Ecto neural progenitor cell (in vitro differentiated cells): Measurements from ENCODE around the gene NTN1.
"Not testable (repeated sequence)": the region's sequence is repeated elsewhere in the genome, so short reads cannot be mapped to it uniquely, and the experiment has no call there.

ENCODE experiments used
- DNase-seq: peaks from one replicate; pipeline ENCODE4 v3.0.0-alpha.2; 2018; ENCODE audit warnings: low spot score

Gene NTN1

GRCh38 chr17:9123594-9124553 is 102.6 kb downstream of the NTN1 start:
- DNase-seq: peak; percentile 69

DNA sequence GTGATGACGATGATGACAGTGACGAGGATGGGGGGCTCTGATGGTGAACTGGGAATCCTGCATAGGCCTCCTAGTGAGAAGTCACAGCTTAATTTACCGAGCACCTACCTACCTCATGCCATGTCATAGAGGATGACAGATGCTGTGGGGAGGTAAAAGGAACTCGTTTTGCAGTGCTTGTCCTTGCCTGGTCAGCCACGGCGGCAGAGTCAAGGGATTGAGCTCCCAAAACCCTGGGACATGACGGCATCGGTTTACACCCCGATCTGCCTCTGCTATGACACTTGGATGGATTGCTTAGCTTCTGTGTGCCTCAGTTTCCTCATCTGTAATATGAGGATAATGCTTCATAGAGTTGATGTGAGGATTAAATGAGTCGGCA is 103.2 kb downstream of the NTN1 start:
- no peak for DNase-seq

DNA sequence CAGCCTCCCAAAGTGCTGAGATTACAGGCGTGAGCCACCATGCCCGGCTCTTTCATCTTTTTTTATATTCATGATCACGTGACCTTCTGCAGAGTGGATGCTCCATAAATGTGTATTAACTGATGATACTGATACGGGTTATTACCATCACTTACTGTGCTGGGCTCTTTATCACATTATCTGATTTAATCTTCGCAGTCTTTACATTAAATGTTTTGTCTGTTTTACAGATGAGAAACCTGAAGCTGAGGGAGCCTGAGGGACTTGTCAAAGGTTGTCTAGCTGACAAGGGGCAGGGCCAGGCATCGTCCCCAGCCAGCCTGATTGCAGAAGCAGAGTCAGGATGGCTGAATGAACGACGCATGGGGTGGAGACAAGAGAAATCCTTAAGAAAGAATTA is 104.4 kb downstream of the NTN1 start:
- no peak for DNase-seq

- no peak for DNase-seq
Observed at GRCh38 chr17:9127340-9127739, 106.0 kb downstream of the NTN1 start.

DNA sequence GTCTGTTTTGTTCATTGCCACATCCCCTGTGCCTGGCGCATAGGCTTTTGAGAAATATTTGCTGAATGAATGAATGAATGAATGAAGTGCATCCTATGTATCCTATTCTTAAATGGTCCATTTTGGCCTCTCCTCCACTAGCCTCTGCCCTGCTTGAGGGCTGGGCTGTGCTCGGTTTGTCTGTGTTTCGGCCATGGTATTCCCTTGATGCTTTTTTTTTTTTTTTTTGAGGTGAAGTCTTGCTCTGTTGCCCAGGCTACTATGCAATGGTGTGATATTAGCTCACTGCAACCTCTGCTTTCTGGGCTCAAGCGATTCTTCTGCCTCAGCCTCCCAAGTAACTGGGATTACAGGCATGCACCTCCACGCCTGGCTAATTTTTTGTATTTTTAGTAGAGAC is 110.1 kb downstream of the NTN1 start:
- DNase-seq: no peak

DNA sequence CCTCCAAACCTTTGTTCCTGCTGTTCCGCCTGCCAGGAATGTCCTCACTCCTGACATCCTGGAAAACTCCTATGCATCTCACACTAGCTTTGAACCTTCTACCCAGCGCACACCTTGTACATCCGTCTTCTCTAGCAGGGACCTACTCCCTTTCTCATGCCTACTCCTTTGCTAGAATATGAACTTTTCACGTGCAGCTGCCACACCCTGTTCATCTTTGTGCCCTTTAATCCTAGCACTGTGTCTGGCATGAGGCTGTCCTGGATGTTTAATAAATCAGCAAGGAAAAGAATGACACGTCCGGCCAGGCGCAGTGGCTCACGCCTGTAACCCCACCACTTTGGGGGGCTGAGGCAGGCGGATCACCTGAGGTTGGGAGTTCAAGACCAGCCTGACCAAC is 111.0 kb downstream of the NTN1 start:
- no peak for DNase-seq

DNA sequence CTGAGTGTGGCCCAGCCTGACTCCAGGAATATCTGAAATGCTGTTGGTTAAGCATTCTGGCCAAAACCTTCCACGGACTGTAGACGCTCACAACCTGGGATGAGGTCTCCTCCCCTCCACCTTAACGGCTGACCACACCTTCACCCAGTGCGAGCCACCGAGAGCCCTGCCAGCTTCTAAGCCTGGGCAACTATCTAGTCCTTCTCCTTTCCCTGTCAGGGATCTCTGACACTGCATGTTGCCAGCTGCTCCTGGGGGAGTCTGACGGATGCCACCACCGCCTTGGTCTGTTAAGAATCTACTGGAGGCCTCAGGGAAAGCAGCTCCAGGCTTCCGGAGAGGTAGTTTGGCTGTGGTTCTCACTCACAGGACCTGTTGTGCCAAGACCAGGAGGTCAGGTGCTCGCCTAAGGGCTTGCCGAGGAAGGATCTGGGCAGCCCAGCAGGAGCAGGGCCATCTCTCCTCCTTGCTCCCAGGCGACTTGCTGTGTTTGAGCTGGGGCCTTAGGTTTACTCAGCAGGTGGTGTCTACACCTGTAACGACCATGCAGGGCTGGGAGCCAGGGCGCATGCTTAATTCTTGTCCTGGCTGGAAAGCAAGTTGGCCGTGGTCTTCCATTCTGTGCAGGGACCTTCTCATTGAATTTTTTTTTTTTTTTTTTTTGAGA is 111.8 kb downstream of the NTN1 start:
- no peak for DNase-seq

DNA sequence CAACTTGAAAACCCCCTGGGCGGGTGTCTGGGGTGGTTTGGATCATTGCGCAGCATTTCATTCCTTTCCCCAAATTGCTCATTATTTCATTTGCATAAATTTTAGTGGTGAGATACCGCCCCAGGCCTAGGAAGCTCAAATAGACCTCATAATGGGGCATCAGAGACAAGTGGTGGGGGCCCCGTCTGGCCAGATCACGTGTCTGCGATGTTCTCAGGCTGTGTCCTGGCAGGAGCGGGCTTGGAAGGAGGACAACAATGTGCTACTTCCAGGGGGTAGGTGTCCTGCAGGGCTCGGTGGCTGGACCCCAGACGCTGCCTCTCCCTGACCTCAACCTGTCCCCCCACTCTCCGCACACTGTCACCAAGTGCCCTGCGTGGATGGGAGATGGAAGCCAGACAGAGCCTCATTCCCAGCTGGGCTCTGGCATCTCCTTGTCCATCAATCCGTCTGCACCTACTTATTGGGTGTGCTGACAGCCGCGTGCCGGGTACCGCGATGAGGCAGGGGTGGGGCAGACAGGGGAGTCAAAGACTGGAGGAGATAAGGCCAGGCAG is 116.9 kb downstream of the NTN1 start:
- DNase-seq: no peak

DNA sequence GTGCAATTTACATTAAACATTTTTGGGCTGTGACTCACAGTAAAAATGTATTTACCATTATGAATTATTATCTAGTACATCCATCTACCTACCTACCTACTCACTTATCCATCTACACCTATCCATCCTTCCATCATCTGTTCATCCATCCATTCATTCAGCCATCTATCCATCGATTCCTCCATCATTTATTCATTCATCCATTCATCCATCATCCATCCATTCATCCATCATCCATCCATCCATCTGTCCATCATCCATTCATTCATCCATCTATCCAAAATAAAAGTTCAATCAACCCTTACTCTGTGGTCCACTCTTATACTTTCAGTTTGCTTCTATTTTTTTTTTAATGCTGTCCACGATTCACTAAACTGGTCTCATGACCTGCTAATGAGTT is 118.4 kb downstream of the NTN1 start:
- no peak for DNase-seq

- no peak for DNase-seq
Observed at GRCh38 chr17:9140550-9141424, 119.5 kb downstream of the NTN1 start.

DNA sequence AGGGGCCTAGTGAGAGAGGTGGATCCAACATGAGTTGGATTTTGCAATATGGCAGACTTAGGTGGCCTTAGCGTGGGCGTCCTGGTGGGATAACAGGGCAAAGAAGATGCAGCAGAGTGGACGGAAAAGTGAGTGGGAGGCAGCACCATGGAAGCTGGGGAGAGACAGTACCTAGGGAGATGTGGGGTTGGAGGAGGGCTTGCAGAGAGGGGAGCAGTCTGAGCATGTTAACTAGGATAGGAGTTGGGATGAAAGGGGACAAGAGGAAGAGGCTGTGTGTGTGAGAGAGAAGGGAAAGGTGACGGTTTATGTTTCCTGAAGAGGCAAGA is 120.1 kb downstream of the NTN1 start:
- DNase-seq: no peak

- DNase-seq: no peak
Observed at GRCh38 chr17:9142772-9143494, 121.6 kb downstream of the NTN1 start.

DNA sequence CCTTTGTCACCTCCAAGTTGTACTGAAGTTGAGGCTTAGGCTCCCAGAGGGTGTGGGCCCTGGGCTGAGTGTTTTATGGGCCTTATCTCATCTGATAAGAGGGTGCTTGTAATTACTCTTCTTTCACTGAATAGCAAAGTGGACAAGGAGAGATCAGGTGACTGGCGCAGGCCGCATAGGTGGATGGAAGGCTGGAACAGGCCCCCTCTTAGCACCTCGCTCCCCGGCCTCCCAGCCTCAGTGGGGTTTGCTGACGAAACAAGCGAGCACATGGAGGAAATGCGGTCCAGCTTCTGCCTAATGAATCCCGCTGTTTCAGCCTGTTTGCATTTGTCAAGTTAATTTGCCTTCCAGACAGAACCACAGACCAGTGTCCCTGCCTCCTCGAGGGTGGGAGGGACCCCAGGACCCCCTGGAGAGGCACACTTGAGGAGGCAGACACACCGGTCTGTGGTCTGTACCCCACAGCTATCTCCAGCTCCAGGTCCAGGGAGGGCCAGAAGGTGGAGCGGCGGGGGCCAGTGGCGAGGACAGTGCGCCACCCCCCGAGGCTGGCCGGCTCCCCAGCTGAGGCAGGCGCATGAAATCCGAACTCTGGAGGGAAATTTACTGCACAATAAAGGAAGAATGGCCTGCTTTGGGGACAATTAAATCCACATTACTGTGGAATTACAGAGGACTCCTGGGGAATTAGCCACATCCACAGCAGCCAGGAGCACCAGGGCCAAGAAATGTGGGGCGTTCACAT is 123.4 kb downstream of the NTN1 start:
- DNase-seq: no peak

GRCh38 chr17:9146064-9146463 is 124.8 kb downstream of the NTN1 start:
- DNase-seq: no peak

- no peak for DNase-seq
Observed at GRCh38 chr17:9148905-9149525, 127.7 kb downstream of the NTN1 start.

DNA sequence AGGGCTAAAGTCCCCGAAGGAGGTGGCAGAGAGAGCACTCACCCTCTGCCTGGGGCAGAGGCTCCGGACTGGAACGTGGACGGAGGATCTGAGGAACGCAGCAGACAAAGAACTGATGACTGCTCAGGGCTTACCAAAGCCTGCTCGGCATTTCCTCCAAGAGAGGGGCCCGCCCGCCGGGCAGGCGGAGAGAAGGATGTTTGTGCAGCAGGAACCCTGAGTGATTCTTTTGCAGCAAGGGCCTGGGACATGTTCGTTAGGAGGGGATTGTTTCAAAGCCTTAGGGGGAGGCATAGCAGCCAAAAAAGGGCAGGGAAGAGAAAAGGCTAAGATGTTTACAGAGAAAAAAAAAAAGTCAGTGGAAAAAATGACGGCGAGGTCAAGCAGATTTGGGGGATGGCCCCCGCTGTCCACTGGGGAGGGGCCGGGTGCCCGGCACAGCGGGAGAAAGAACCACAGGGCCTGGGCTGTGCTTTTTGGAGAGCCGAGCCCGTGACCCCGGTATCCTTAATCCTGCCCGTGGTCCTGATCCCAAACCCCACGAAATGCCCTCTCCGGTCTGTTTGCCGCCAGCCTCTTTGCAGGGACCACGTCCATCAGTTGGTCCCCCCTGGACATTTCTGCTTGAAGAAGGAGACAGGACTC is 129.3 kb downstream of the NTN1 start:
- DNase-seq: peak; percentile 77

GRCh38 chr17:9151091-9151490 is 129.8 kb downstream of the NTN1 start:
- peak; percentile 64 for DNase-seq

DNA sequence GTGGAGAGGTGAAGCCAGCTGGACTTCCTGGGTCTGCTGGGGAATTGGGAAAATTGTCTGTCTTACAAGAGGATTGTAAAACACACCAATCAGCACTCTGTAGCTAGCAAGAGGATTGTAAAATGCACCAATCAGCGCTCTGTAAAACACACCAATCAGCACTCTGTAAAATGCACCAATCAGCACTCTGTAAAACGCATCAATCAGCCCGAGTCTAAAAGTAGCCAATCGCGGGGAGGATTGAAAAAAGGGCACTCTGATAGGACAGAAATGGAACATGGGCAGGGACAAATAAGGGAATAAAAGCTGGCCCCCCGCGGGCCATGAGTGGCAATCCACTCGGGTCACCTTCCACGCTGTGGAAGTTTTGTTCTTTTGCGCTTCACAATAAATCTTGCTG is 130.4 kb downstream of the NTN1 start:
- DNase-seq: not testable (repeated sequence)

DNA sequence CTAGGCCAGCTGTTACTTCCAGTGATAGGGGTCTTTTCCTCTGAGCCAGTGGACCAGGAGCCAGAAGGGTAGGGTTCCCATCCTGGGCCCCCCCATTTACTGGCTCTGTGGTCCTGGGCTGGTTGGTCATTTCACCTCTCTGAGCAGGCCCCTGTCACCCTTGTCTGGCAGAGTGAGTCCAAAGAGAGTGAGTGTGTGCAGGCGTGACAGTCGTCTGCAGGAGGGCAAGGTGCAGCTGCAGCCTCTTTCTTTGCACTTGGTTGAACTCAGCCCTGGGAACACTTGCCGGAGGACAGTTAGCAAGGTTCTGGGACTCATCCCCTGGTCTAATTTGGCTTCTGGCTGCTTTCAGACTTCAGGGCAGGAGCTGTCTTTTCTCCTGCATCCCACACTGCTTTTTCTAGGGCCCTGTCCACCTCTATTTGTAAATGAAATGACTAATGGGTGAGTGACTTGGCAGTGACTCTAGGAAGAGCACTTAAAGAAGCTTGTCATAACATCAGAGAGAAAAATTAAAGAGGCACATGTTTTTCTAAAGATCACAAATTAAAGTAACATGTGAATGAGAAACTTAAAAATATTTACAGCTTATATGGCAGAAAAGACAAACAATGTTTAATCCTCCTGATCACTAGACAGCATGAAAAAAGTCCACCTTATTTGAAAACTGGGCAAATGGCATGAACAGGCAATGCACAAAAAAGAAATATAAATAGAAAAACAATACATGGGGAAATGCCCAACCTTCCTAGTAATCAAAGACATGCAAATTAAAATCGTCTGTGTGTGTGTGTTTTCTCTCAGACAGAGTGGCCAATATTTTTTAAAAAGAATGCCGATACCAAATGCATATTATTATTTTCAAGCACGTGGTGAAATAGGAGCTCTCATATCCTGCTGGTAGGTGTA is 137.5 kb downstream of the NTN1 start:
- DNase-seq: no peak
